GM21737 (cell line): ENCODE results near the gene ATP6V0A1.
"Not testable (repeated sequence)": the region's sequence is repeated elsewhere in the genome, so short reads cannot be mapped to it uniquely, and the experiment has no call there.

Source experiments
- ATAC-seq: cut with Tn5 transposase; IDR thresholded peaks from one replicate; pipeline ENCODE4 v1.9.1; 2021; ENCODE audit warnings: mild to moderate bottlenecking, moderate library complexity; ENCODE audit not compliant: unreplicated experiment

Gene ATP6V0A1

DNA sequence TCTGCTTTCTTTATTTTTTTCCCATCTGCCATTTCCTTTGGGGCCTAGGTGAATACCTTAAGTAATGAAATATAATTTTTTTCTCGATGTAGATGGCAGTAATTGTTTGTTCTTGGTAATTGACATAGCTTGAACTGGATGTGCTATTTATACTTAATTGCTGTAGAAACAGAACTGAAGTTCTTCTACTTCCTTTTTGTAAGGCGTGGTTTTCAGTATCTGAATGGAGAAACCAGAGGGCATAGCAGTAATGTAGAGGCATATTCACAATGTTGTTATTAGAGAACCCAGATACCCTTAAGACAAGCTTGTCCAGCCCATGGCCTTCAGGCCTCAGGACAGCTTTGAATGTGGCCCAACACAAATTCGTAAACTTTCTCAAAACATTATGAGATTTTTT is 16.4 kb downstream of the ATP6V0A1 start:
- ATAC-seq, result no peak

GRCh38 chr17:42475835-42476234 is 17.2 kb downstream of the ATP6V0A1 start:
- no peak for ATAC-seq

DNA sequence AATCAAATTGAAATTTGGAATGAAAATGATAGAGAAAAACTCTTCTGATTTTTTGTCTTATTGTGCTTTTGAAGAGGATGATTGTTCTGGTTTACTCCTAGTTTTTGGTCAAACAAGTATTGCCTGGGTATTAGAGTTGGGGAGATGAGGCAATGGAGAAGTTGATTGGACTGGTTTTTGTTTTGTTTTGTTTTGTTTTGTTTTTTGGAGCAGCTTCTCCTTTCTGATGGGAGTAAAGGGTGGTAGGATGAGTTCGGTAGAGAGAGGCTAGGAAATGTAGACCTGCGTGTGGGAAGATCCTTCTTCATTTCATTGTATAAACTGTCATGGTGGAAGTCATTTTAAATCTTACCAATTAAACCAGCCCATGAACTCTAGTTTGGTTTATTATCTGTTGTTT is 17.7 kb downstream of the ATP6V0A1 start:
- ATAC-seq, result no peak

- ATAC-seq, result no peak
Measured at GRCh38 chr17:42477173-42477572, 18.5 kb downstream of the ATP6V0A1 start.

- ATAC-seq, result not testable (repeated sequence)
Measured at GRCh38 chr17:42477824-42478223, 19.1 kb downstream of the ATP6V0A1 start.

DNA sequence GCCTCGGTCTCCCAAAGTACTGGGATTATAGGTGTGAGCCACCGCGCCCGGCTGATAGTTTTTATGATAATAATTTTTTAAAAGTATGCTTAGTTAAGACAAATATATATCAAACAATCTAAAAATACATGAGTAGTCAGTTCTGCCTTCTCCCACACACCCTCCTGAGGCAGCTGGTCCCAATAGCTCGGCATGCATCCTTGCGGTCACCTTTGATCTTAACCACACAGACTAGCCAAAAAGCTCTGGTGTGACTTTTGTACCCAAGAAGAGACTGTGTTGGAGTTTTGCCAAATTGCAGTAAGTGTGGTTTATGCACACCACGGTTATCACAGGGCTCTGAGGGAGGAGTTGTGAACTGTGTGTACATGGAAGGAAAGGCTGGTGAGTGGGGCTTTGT is 25.6 kb downstream of the ATP6V0A1 start:
- no peak for ATAC-seq

DNA sequence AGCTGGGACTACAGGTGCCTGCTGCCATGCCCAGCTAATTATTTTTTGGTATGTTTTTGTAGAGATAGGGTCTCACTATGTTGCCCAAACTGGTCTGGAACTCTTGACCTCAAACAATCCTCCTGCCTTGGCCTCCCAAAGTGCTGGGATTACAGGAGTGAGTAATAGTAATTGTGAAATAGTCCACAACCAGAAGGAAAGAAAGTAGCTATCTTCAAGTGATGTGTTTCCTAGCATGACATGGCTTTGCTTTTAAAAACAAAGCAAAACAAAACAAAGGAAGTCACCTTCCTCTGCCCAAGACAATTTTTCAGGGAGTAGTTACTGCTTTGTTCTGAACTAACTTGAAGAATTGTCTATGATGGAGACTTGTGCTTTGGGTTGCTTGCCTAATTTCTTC is 27.0 kb downstream of the ATP6V0A1 start:
- no peak for ATAC-seq

DNA sequence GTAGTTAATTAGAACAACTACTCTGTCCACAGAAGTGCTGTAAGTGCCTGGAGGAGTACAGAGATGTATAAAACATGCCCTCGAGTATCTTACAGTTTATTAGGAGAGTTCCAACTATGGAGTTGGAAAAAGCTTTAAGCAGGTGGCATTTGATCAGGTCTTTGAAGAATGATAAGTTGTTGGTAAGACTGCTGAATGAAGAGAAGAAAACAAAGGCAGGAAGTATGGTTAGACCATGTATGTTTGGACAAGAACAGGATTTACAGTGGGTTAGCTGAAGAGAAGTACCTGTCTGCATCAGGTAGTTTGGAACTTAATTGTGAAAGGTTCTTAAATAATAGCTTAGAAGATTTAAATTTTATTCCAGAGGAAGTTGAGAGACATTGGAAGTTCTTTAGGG is 29.4 kb downstream of the ATP6V0A1 start:
- no peak for ATAC-seq

DNA sequence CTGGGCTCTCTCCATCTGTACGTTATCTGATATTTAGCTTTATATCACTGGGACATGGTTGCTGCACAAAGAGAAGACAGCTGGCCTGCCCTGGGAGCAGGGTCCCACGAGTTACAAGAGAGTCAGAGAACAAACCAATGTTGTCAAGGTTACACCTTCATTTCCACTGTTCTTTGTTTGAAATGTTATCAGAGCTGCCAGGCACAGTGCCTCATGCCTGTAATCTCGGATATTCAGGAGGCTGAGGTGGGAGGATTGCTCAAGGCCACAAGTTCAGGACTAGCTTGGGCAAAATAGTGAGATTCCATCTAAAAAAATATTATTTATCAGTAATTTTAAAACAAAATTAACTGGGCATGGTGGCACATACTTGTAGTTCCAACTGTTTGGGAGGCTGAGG is 34.6 kb downstream of the ATP6V0A1 start:
- ATAC-seq, result no peak

DNA sequence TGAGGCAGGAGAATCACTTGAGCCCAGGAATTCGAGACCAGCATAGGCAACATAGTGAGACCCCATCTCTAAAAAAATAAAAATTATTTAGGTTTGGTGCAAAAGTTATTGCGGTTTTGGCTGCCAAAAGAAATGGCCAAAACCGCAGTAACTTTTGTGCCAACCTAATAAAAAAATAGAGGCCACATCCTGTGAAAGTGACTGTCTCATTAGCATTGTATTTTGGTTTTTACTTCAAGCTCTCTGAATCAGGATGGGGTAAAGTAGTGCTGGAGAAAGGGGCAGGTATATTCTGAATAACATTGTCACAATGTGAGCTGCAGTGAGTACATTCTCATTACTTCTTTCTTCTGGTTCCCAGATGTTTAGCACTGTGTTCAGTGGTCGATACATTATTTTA is 36.0 kb downstream of the ATP6V0A1 start:
- no peak for ATAC-seq

DNA sequence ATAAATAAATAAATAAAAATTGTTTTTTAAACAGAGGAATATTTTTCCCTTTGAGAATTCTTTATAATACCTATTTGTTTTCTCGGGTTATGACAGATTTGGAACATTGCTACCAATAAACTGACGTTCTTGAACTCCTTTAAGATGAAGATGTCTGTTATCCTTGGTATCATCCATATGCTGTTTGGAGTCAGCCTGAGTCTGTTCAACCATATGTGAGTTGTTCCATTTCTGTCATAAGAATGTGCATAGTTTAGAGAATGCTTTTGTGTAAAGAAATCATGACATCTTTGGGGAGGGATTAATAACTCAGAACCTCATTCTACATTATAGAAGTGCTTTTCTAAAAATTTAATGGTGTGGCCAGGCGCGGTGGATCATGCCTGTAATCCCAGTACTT is 40.1 kb downstream of the ATP6V0A1 start:
- ATAC-seq, result no peak

- ATAC-seq, result no peak
Measured at GRCh38 chr17:42502091-42502490, 43.4 kb downstream of the ATP6V0A1 start.

- no peak for ATAC-seq
Measured at GRCh38 chr17:42502926-42503325, 44.2 kb downstream of the ATP6V0A1 start.

DNA sequence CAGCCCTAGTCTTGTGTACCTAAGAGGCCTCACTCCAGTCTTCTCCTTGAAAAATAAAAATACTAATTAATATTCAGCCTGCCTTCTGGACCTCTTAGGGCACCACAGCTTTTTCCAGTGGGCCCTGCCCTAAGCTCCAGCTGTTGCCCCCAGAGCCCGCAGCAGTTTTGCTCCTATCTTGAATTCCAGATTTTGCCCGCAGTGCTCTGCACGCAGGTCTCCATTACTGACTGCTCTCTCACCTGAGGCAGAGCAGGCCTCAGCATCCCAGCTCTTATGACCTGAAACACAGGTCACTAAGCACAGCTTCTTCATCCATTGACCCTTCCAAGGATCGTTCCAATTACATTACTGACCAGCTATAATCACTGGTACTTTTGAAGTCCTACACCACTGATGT is 49.0 kb downstream of the ATP6V0A1 start:
- no peak for ATAC-seq

DNA sequence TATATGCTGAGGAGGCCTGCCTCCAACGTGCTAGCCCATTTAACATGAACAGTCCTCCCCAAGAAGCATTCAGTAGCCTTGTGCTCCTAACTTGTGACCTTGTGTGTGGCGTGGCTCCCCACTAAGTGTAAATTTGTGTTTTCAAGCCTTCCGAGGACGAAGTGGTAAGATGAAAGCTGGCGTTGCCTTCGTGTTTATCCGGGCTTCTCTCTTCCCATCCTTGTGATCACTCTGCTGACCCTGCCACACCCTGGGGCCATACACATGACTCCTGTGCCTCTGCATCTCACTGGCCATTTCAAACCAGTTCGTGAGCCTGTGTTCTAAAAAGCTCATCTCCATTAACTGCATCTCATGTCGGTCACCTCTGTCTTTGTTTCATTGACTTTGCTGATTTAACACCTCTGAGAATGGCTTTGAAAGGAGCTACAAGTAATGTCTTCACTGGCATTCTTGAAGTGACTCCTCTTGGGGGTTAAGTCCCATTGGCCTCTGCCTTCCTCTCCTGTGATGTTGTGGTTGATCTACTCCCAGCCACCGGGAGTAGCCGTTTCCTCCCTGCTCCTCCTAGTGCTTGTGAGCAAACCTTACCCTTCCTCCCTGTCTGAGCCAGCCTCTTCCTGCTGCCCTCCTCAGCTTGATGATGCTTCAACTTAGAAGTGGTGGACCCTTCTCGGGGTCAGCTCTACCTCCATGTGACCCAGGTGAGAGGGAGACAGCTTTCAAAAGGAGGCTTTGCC is 49.9 kb downstream of the ATP6V0A1 start:
- no peak for ATAC-seq

GRCh38 chr17:42509409-42509808 is 50.7 kb downstream of the ATP6V0A1 start:
- ATAC-seq, result no peak

DNA sequence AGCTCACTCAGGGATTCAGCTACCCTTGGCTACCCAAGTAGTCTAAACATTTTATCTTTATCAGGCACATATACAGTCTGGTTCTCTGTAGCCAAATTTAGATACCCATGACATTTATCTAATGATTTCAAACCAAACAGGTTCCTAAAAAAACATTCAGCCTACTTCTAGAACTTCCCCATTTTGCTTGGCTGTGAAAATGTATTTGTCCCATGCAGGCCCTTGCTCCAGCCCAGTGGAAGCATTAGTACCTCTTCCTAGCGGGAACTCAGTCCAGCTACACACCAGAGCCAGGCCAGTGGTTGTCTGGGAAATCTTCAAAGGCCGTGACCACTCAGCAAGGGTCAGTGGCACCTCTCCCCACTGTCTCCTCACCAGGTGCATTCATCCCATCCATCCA is 51.2 kb downstream of the ATP6V0A1 start:
- ATAC-seq, result no peak

GRCh38 chr17:42512246-42512645 is 53.6 kb downstream of the ATP6V0A1 start:
- ATAC-seq, result no peak

DNA sequence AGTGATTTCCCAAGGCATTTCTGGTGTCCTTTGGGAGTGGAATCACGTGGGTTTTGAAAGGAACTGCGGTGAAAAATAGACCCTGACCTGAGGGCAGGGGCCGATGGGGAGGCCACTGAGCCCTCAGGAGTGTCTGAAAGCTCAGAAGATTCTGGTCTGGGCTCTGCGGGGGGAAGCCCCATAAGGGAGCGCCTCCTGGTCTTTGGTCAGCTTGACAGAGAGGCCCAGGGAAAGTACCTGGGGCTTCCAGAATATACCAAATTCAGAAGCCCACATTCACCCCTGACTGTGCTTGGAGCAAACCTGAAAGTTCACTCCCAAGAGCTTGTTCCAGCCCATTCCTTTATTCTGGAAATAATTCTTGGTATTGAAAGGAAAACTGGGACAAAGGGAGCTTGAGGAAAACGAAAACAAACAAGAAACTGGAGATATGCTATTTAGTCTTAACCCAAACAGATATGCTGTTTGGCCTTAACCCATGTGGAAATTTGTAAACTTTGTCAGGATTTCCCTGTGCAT is 54.1 kb downstream of the ATP6V0A1 start:
- no peak for ATAC-seq

DNA sequence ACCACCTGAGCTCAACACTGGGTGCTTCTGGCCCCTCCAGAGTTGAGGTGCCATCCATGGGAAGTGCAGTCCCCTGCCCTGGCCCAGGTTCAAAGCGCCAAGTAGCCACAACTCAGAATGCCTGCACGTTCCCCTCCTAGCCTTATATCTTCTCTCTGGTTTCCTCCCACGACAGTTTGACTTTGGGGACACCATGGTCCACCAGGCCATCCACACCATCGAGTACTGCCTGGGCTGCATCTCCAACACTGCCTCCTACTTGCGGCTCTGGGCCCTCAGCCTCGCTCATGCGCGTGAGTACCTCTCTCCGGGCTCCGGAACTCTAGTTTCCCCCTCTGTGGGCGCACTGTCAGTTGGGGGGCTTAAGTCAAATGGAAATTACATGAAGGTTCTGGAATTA is 55.0 kb downstream of the ATP6V0A1 start:
- ATAC-seq, result no peak

DNA sequence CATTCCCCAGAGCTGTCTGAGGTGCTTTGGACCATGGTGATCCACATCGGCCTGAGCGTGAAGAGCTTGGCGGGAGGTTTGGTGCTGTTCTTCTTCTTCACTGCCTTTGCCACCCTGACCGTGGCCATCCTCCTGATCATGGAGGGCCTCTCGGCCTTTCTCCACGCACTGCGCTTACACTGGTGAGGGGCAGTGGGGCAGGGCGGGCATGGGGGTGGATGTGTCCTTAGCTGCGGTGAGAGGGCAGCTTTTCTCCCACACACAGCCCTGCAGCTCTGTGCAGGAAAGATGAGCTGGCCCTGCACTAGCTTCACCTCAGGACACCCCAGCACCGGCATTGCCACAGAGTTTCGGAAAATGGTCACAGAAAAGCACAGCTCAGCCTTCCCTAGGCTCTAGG is 55.6 kb downstream of the ATP6V0A1 start:
- ATAC-seq, result no peak

- ATAC-seq, result no peak
Measured at GRCh38 chr17:42514867-42515266, 56.2 kb downstream of the ATP6V0A1 start.

- no peak for ATAC-seq
Measured at GRCh38 chr17:42517516-42517915, 58.8 kb downstream of the ATP6V0A1 start.
